Inflammatory macrophage treated with lipopolysaccharide for 1 hour (primary cell): ENCODE data around the gene EXTL2.
"Not testable (repeated sequence)": the region's sequence is repeated elsewhere in the genome, so short reads cannot be mapped to it uniquely, and the experiment has no call there.

Source experiments
- DNase-seq, 2 donors: peaks; one replicate each; pipeline ENCODE4 v3.0.0-alpha.2; 2020 to 2022

The EXTL2 gene

DNA sequence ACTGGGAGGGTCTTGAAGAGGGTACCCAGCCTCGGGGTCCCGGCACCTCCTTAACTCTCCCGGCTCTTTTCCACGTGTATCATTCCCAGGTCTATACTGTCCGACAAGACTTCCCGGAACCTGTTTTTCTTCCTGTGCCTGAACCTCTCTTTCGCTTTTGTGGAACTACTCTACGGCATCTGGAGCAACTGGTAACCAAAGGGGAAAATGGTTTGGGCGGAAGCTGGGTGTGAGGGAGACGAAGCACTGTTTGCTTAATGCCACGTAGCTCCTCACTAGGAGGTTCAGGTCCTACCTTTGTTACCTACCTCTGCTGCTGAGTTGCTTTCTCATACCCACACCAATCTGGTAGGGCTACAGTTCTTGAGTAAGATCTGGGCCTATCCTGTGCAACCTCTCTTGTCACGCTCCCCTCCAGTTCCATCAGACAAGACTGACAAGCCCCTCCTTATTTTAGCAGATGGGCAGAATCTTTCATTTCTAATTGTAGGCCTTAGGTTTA, 1.9 kb upstream of the EXTL2 start:
- peak; percentile 52 to 58 for DNase-seq

DNA sequence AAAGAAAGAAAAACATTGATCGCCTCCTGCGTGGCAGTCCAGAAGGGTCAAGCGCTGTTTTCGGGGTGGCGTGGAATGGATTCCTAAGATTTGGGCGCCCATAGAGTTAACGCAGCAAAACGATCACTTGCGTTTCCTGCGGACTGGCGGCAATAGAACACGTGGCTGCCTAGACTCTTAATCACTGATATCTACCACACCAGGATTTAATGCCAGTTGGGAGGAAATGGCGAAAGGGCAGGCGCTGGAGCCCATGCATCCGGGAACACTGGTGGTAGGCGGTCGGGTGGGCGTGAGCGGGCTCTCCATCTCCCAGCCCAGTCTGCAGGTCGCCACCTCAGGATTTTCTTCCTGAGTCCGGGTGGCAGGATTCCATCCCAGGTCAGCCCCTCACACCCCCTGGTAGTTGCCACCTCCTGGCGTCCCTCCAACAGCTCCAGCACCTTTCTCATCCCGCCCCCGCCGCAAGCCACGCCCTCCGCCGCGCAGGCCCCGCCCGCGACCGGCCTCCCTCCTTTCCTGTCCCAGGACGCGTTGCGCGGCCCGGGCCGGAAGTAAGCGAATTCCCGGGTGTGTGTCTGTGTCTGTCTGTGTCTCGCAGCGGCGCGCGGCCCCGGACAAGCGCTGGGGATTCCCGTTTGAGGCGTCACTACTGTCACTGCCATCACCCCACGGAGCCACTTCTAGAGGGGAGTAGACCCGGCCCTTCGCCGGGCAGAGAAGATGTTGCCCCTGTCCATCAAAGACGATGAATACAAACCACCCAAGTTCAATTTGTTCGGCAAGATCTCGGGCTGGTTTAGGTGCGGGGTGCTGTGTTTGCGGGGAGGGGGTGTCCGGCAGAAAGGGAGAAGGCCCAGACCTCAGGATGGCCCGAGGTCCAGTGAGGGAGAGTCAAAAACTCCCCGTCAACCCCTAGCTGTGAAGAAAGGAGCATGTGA, 1.2 kb upstream of the EXTL2 start, which contains the start of gene SLC30A7:
Gene SLC30A7, plus strand, starts transcription at position 551 of the 941 bp plus-strand sequence. Its CDS starts 173 bp downstream, at position 724.
- peak; percentile 91 to 92 for DNase-seq

- DNase-seq: no peak
Observed at GRCh38 chr1:100893718-100894117, 924 bp downstream of the EXTL2 start.

- DNase-seq: no peak
Observed at GRCh38 chr1:100892554-100892953, 2.1 kb downstream of the EXTL2 start.

DNA sequence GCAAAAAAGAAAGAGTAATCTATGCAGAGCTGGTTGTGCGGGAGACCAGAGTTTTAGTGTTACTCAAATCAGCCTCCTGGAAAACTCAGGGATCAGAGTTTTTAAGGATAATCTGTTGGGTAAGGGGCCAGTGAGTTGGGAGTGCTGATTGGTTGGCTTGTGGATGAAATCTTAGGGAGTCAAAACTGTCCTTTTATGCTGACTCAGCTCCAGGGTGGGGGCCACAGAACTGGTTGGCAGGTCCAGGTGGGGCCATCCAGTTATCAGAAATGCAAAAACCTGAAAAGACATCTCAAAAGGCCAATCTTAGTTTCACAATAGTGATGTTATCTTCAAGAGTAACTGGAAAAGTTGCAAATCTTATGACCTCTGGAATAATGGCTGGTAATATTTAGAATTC, 3.3 kb downstream of the EXTL2 start:
- no peak for DNase-seq

DNA sequence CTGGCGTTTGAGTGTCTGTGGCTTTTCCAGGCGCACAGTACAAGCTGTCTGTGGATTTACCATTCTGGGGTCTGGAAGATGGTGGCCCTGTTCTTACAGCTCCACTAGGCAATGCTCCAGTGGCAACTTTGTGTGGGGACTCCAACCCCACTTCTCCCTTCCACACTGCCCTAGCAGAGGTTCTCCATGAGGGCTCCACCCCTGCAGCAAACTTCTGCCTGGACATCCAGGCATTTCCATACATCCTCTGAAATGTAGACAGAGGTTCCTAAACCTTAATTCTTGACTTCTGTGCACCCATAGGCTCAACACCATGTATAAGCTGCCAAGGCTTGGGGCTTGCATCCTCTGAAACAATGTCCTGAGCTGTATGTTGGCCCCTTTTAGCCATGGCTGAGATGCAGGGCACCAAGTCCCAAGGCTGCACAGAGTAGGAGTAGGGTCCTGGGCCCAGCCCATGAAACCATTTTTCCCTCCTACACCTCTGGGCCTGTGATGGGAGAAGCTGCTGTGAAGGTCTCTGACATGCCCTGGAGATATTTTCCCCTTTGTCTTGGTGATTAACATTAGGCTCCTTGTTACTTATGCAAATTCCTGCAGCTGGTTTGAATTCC, 4.7 kb downstream of the EXTL2 start:
- DNase-seq: not testable (repeated sequence)

DNA sequence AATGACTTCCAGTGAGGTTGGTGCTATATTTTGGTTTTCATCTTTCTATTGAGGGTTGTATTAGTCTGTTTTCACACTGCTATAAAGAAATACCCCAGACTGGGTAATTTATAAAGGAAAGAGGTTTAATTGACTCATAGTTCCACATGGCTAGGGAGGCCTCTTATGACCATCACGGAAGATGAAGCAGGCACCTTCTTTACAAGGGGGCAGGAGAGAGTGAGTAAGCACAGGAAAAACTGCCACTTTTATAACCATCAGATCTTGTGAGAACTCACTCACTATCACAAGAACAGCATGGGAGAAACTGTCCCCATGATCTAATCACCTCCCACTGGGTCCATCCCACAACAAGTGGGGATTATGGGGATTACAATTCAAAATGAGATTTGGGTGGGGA, 5.6 kb downstream of the EXTL2 start:
- DNase-seq: not testable (repeated sequence)

DNA sequence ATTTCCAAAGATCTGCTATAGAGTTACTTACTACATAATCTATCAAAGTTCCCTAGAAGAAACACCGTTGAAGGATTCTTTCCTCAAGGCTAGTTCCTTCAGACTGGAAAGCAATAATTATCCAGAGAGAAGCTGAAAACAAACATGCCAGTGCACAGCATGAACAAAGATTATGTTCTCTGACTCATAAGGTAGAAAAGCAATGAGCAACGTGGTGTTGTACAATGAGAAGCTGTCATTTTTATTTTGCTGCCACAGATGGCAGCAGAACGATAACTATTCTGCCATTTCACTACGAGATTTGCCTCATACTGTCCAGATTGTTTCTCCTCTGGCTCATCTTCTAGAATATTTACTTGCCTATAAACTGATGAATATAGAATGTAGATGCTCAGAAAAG, 10.7 kb downstream of the EXTL2 start:
- peak in 1 of 2 donors; percentile 10 for DNase-seq

GRCh38 chr1:100882698-100883097, 11.9 kb downstream of the EXTL2 start:
- DNase-seq: peak; percentile 68 to 75

DNA sequence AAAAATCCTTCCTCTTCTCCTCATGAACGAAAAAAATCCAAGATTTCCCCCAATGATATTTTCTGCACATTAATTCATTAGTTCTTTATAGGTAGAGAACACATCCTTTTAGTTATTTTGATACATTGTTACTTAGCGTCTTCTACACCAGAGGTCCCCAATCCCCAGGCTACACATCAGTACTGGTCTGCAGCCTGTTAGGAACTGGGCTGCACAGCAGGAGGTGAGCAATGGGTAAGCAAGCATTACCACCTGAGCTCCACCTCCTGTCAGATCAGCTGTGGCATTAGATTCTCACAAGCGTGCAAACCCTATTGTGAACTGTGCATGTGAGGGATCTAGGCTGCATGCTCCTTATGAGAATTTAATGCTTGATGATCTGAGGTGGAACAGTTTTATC, 13.0 kb downstream of the EXTL2 start:
- DNase-seq: no peak

- no peak for DNase-seq
Observed at GRCh38 chr1:100879422-100879821, 15.2 kb downstream of the EXTL2 start.

DNA sequence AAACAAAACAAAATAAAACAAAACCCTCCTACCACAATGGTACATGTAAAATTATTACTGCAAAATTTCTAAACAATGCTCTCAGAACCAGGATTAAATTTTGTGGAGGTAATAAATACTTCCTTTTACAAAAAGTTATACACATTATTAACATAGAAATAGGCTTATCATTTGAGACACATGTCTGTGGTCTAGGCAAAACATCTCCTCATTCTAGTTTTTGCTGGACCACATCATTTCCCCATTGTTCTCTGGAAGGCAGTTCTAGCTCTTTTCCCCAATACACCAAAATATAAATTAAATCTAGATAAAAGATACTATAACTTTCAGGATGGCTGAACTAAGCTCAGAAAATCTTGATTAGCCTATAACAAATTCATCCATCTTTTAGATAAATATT, 18.4 kb downstream of the EXTL2 start:
- DNase-seq: no peak

DNA sequence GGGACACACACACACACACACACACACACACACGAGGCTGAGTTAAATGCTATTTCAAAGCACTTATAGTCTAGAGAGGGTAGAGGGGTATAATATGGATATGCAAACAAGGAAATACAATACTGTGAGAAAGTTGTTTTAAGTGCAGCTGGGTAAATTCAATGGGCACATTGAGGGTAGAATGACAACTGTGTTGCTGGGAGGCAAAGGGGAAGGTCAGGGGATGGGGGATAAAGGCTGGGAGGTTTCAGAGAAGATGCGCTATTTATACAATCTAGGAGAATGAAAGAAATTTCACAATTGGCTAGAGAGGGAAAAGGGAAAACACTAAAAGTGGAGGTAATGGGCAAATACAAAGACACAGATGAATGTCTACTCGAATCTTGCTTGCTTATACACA, 19.4 kb downstream of the EXTL2 start:
- DNase-seq: no peak

DNA sequence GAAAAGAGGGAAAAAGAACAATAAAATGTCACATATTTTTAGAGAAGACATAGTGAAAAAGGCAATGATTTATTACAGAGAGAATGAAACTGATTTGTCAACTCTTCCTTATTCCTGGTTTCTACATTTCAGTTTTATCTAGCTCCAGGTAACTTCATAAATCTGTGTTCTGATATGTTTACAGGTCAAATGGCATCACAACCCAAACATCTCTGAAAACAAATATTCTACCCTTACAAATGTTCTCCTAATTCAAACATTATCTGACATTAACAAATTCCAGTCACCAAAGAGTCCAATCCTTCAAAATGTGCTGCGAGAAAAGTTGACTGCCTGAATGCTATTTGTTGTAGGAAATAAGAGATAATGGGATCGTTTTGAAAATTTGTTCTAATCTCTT, 20.2 kb downstream of the EXTL2 start:
- DNase-seq: no peak

GRCh38 chr1:100869996-100870395, 24.6 kb downstream of the EXTL2 start:
- no peak for DNase-seq

- peak; percentile 25 to 68 for DNase-seq
Observed at GRCh38 chr1:100868364-100868995, 26.2 kb downstream of the EXTL2 start.

GRCh38 chr1:100866901-100867206, 27.8 kb downstream of the EXTL2 start:
- no peak for DNase-seq

DNA sequence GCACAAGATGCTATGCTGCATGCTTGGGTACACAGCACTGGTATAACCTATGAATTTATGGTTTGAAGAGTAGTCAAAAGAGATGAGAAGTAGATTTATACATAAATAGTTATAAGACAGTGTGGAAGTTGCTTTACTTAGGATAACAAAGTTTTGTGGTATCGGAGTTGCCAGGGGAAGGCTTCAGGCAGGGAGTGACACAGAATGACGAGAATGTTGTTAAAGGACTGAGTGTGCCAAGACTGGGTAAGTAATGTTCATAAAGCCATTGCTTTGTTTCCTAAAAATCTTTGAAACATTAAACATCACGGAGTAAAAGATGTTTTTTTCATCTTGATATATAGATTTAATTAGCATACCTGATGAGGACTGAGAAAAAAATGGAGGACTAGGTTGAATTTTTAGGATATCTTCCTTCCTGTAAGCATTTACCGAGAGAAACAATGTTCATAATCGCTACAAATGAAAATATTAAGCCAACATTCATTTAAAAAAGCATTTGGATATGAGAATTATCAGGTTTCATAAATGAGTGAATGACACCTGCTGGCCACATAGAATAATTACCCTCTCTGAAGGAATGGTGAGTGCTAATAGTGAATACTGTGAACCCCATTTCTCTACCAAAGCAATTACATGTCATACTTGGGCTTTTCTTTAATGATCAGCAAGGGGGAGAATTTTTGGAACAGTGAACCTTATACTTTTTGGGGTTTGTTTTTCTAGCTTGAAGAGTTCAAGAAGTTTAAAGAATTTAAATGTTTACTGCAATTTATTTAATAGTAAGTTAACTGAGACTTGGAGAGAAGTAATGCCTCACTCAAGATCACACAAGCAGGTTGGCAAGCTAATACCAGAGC, 28.4 kb downstream of the EXTL2 start:
- peak; percentile 26 to 68 for DNase-seq

GRCh38 chr1:100862591-100862990, 32.1 kb downstream of the EXTL2 start:
- DNase-seq: no peak

DNA sequence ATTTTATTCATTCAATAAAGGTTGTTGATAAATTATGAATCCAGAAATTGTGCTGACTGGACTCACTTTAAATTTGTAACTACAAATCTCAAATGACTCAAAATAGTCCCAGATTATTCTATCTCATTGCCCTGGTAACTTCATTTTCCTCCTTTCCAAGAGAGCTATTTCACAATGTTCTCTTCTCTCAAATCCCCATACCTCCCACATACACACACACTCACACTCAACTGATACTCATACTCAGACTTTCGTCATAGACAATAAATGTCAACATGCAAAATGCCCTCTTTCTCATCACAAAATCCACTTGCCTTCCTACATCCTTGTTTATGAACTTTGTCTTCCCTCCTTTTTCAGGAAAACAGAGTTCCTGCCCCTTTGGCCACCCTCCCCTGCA, 33.3 kb downstream of the EXTL2 start:
- peak; percentile 79 to 88 for DNase-seq

DNA sequence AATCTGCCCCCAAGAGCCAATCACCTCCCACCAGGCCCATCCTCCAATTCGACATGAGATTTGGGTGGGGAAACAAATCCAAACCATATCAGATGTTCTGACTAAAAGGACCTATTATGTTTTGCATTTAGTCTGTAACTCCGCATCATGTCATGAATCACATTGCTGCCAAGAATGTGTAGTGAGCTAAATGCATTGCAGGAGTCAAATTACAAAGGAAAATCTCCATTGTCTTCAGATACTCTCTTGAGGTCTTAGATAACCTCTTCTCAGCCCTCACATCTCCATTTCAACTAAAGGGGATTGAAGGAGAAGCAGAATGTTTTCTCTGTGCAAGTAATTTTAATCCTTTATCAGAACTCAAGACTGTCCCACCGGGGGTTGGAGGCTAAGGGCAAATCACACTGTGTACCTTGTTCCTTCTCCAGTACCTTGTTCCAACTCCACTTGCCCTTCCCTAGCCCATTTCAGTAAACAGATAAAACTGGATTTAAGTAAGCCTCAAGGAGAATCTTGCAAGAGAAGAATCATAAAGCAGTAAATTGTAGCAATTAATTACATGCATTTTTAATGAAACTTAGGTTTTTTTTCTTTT, 34.1 kb downstream of the EXTL2 start:
- no peak for DNase-seq

DNA sequence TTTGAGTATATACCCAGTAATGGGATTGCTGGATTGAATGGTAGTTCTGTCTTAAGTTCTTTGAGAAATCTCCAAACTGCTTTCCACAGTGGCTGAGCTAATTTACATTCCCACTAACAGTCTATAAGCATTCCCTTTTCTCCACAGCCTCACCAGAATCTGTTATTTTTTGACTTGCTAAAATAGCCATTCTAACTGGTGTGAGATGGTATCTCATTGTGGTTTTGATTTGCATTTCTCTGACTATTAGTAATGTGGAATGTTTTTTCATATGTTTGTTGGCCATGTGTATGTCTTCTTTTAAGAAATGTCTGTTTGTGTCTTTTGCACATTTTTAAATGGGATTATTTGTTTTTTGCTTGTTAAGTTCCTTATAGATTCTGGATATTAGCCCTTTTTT, 39.5 kb downstream of the EXTL2 start:
- DNase-seq: not testable (repeated sequence)
